ENCODE data around the gene TTLL7. TPM values are rescaled to one million over a fixed set of nuclear protein-coding genes. Genes with fewer than 3 reads are reported as not detected.

Gene TTLL7
- total and polyA plus RNA-seq, 4 experiments from 2014 or later, result 0.06 to 2.8 (median 0.33) TPM

DNA sequence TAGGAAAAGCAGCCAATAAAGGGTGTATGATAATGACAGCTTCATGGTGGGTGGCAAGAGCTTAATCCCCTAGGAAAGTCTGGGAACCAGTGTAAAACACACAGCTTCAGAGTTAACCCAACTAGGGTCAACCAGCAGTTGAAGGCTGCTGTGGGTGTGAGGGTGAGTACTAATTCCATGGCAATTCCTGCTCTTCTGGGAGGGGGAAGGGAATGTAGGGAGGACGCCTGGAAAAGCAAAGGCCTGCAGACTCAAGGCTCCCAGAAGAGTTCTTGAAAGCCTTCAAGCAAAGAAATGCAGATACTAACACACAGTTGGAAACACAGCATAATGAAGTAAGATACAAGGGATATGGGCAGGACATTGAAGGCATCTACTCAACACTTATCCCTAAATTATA, 28.1 kb downstream of the TTLL7 start:
- intact Hi-C loops (cut with micrococcal nuclease), result no loop called here
- Histone ChIP-seq H3K9me3 (ENCODE audit: control insufficient read depth in 1 of 2, low read length in 2 of 2) (no peaks in the 10 kb centered on the region), H3K36me3 (ENCODE audit: insufficient read depth, low read length) (no peaks in the 10 kb centered on the region), H3K27ac (ENCODE audit: low read depth, low read length) (no peak overlapping the region), H3K4me1 (ENCODE audit: insufficient read depth, low read length) (no peaks in the 10 kb centered on the region), H3K4me3 (ENCODE audit: low read length in 2 of 2) (no peak overlapping the region), H3K27me3 (ENCODE audit: insufficient read depth, low read length) (no peaks in the 10 kb centered on the region)
- no peak for DNase-seq
- Mint-ChIP-seq H3K9me3 (no peaks in the 10 kb centered on the region), H3K27me3 (peaks cover 5 to 6% of the 10 kb centered on the region in 2 donors), H3K27ac (no peak overlapping the region), H3K36me3 (no peaks in the 10 kb centered on the region), H3K4me1 (no peaks in the 10 kb centered on the region), H3K4me3 (no peak overlapping the region)
- ChIA-PET CTCF (ENCODE audit: partially characterized antibody) (no interaction called here), POLR2A (ENCODE audit: partially characterized antibody) (no interaction called here)

DNA sequence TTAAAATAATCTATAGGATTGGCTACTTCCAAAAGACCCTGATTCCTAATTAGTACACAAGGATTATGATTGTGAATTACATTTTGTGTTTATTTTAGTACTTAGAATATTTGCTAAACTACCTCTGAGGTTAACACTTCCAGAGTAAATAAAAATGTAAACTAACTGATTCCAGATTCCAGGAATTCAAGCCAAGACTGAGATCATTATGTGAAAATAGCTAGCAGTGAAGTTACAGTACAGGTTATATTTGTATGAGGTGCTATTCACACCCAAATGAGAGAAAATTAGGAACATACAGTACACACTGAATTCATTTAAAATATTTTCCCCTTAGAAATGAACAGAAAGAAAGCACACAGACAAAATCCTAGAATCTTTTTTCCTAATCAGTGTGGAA, 28.8 kb downstream of the TTLL7 start:
- Histone ChIP-seq H3K9me3 (ENCODE audit: control insufficient read depth in 1 of 2, low read length in 2 of 2) (no peaks in the 10 kb centered on the region), H3K4me1 (ENCODE audit: insufficient read depth, low read length) (no peaks in the 10 kb centered on the region), H3K36me3 (ENCODE audit: insufficient read depth, low read length) (no peaks in the 10 kb centered on the region), H3K27ac (ENCODE audit: low read depth, low read length) (no peak overlapping the region), H3K4me3 (ENCODE audit: low read length in 2 of 2) (no peak overlapping the region), H3K27me3 (ENCODE audit: insufficient read depth, low read length) (no peaks in the 10 kb centered on the region)
- intact Hi-C loops (cut with micrococcal nuclease), result no loop called here
- no peak overlapping the region for H3K4me3 Mint-ChIP-seq
- H3K27ac Mint-ChIP-seq, result no peak overlapping the region
- ChIA-PET POLR2A (ENCODE audit: partially characterized antibody) (no interaction called here), CTCF (ENCODE audit: partially characterized antibody) (no interaction called here)
- H3K9me3 Mint-ChIP-seq, result no peaks in the 10 kb centered on the region
- H3K4me1 Mint-ChIP-seq, result no peaks in the 10 kb centered on the region
- H3K27me3 Mint-ChIP-seq, result peaks cover 5 to 6% of the 10 kb centered on the region in 2 donors
- no peaks in the 10 kb centered on the region for H3K36me3 Mint-ChIP-seq
- no peak for DNase-seq

DNA sequence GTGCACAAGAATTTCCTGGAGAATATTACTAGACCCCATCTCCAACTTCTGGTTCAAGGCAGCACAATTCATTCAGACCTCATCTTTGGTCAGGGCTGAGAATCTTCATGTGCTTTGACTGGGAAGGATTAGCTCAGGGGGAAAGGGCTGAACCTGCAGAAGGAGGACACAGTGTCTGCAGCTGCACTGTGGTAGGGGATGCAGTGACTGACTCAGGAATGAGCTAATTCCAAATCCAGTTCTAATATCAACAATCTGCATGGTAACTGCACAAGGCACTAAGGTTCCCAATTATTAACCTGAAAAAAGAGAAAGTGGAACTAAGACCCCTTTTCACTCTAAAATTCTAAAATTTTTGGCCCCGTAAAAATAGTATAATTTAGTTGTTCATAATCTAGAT, 31.6 kb downstream of the TTLL7 start:
- no peak overlapping the region for H3K27ac Mint-ChIP-seq
- no peak overlapping the region for H3K4me3 Mint-ChIP-seq
- no peaks in the 10 kb centered on the region for H3K36me3 ChIP-seq (ENCODE audit: insufficient read depth, low read length)
- ChIA-PET CTCF (ENCODE audit: partially characterized antibody) (no interaction called here), POLR2A (ENCODE audit: partially characterized antibody) (no interaction called here)
- H3K4me1 ChIP-seq (ENCODE audit: insufficient read depth, low read length), result no peaks in the 10 kb centered on the region
- no peaks in the 10 kb centered on the region for H3K9me3 ChIP-seq (ENCODE audit: control insufficient read depth in 1 of 2, low read length in 2 of 2)
- H3K4me1 Mint-ChIP-seq, result no peaks in the 10 kb centered on the region
- H3K36me3 Mint-ChIP-seq, result no peaks in the 10 kb centered on the region
- peaks cover 4 to 6% of the 10 kb centered on the region in 2 donors for H3K27me3 Mint-ChIP-seq
- intact Hi-C loops (cut with micrococcal nuclease), result no loop called here
- H3K27ac ChIP-seq (ENCODE audit: low read depth, low read length), result no peak overlapping the region
- DNase-seq, result peak in 1 of 5 donors; percentile 5
- H3K27me3 ChIP-seq (ENCODE audit: insufficient read depth, low read length), result no peaks in the 10 kb centered on the region
- no peak overlapping the region for H3K4me3 ChIP-seq (ENCODE audit: low read length in 2 of 2)
- no peaks in the 10 kb centered on the region for H3K9me3 Mint-ChIP-seq

- H3K4me3 ChIP-seq (ENCODE audit: low read length in 2 of 2), result no peak overlapping the region
- no peaks in the 10 kb centered on the region for H3K27me3 ChIP-seq (ENCODE audit: insufficient read depth, low read length)
- intact Hi-C loops (cut with micrococcal nuclease), result no loop called here
- POLR2A ChIA-PET (ENCODE audit: partially characterized antibody), result no interaction called here
- H3K27ac Mint-ChIP-seq, result no peak overlapping the region
- H3K4me3 Mint-ChIP-seq, result no peak overlapping the region
- no peak overlapping the region for H3K27ac ChIP-seq (ENCODE audit: low read depth, low read length)
- H3K36me3 Mint-ChIP-seq, result no peaks in the 10 kb centered on the region
- no peaks in the 10 kb centered on the region for H3K36me3 ChIP-seq (ENCODE audit: insufficient read depth, low read length)
- H3K27me3 Mint-ChIP-seq, result peaks cover 5 to 8% of the 10 kb centered on the region in 2 donors
- no peaks in the 10 kb centered on the region for H3K4me1 ChIP-seq (ENCODE audit: insufficient read depth, low read length)
- H3K9me3 Mint-ChIP-seq, result no peaks in the 10 kb centered on the region
- DNase-seq, result no peak
- no peaks in the 10 kb centered on the region for H3K9me3 ChIP-seq (ENCODE audit: control insufficient read depth in 1 of 2, low read length in 2 of 2)
- CTCF ChIA-PET (ENCODE audit: partially characterized antibody), result no interaction called here
- no peaks in the 10 kb centered on the region for H3K4me1 Mint-ChIP-seq
Measured at GRCh38 chr1:83964153-83964552, 34.8 kb downstream of the TTLL7 start.

GRCh38 chr1:83961571-83962295, 37.2 kb downstream of the TTLL7 start:
- Histone ChIP-seq H3K4me3 (ENCODE audit: low read length in 2 of 2) (no peak overlapping the region), H3K27ac (ENCODE audit: low read depth, low read length) (no peak overlapping the region), H3K27me3 (ENCODE audit: insufficient read depth, low read length) (no peaks in the 10 kb centered on the region), H3K36me3 (ENCODE audit: insufficient read depth, low read length) (no peaks in the 10 kb centered on the region), H3K4me1 (ENCODE audit: insufficient read depth, low read length) (no peaks in the 10 kb centered on the region), H3K9me3 (ENCODE audit: control insufficient read depth in 1 of 2, low read length in 2 of 2) (no peaks in the 10 kb centered on the region)
- no peaks in the 10 kb centered on the region for H3K4me1 Mint-ChIP-seq
- H3K27me3 Mint-ChIP-seq, result peaks cover 2 to 6% of the 10 kb centered on the region in 2 donors
- no peaks in the 10 kb centered on the region for H3K36me3 Mint-ChIP-seq
- H3K9me3 Mint-ChIP-seq, result no peaks in the 10 kb centered on the region
- DNase-seq, result no peak
- ChIA-PET CTCF (ENCODE audit: partially characterized antibody) (interaction anchor here (1.4 kb wide), 1 partner anchor 160 kb away, joined by 3 read pairs; no protein-coding TSS in a partner anchor), POLR2A (ENCODE audit: partially characterized antibody) (no interaction called here)
- no peak overlapping the region for H3K4me3 Mint-ChIP-seq
- H3K27ac Mint-ChIP-seq, result peak overlapping the region in 1 of 7 donors; percentile 11
- intact Hi-C loops (cut with micrococcal nuclease), result no loop called here

GRCh38 chr1:83960669-83961277, 38.2 kb downstream of the TTLL7 start:
- ChIA-PET POLR2A (ENCODE audit: partially characterized antibody) (no interaction called here), CTCF (ENCODE audit: partially characterized antibody) (interaction anchor here (1.4 kb wide), 1 partner anchor 161 kb away, joined by 3 read pairs; no protein-coding TSS in a partner anchor)
- H3K27me3 ChIP-seq (ENCODE audit: insufficient read depth, low read length), result no peaks in the 10 kb centered on the region
- Mint-ChIP-seq H3K9me3 (no peaks in the 10 kb centered on the region), H3K4me3 (no peak overlapping the region), H3K4me1 (no peaks in the 10 kb centered on the region), H3K36me3 (no peaks in the 10 kb centered on the region), H3K27ac (no peak overlapping the region), H3K27me3 (peaks cover 2 to 6% of the 10 kb centered on the region in 2 donors)
- H3K27ac ChIP-seq (ENCODE audit: low read depth, low read length), result no peak overlapping the region
- intact Hi-C loops (cut with micrococcal nuclease), result no loop called here
- H3K36me3 ChIP-seq (ENCODE audit: insufficient read depth, low read length), result no peaks in the 10 kb centered on the region
- no peak overlapping the region for H3K4me3 ChIP-seq (ENCODE audit: low read length in 2 of 2)
- H3K9me3 ChIP-seq (ENCODE audit: control insufficient read depth in 1 of 2, low read length in 2 of 2), result no peaks in the 10 kb centered on the region
- H3K4me1 ChIP-seq (ENCODE audit: insufficient read depth, low read length), result no peaks in the 10 kb centered on the region
- no peak for DNase-seq

GRCh38 chr1:83959824-83960498, 39.0 kb downstream of the TTLL7 start:
- CTCF ChIA-PET (ENCODE audit: partially characterized antibody), result interaction anchor here (1.4 kb wide), 1 partner anchor 162 kb away, joined by 3 read pairs; no protein-coding TSS in a partner anchor
- H3K27me3 ChIP-seq (ENCODE audit: insufficient read depth, low read length), result no peaks in the 10 kb centered on the region
- no peaks in the 10 kb centered on the region for H3K4me1 ChIP-seq (ENCODE audit: insufficient read depth, low read length)
- H3K4me3 ChIP-seq (ENCODE audit: low read length in 2 of 2), result no peak overlapping the region
- POLR2A ChIA-PET (ENCODE audit: partially characterized antibody), result no interaction called here
- H3K9me3 ChIP-seq (ENCODE audit: control insufficient read depth in 1 of 2, low read length in 2 of 2), result no peaks in the 10 kb centered on the region
- no peak for DNase-seq
- H3K4me3 Mint-ChIP-seq, result no peak overlapping the region
- peaks cover 3 to 6% of the 10 kb centered on the region in 2 donors for H3K27me3 Mint-ChIP-seq
- no peaks in the 10 kb centered on the region for H3K36me3 ChIP-seq (ENCODE audit: insufficient read depth, low read length)
- H3K36me3 Mint-ChIP-seq, result no peaks in the 10 kb centered on the region
- no peaks in the 10 kb centered on the region for H3K4me1 Mint-ChIP-seq
- intact Hi-C loops (cut with micrococcal nuclease), result no loop called here
- H3K9me3 Mint-ChIP-seq, result no peaks in the 10 kb centered on the region
- H3K27ac ChIP-seq (ENCODE audit: low read depth, low read length), result no peak overlapping the region
- no peak overlapping the region for H3K27ac Mint-ChIP-seq
